Colon (tissue), 2 donors: ENCODE results near the gene OR10D3.
"Not testable (repeated sequence)": the region's sequence is repeated elsewhere in the genome, so short reads cannot be mapped to it uniquely, and the experiment has no call there.

Experiments used
- FAIRE-seq: peaks from 2 replicates; lab custom pipeline; 2012; peaks lifted over from hg19 to GRCh38; lab: Jason Lieb, UNC
- donor health status: control.
- donor health status: control.

The OR10D3 gene, protein sequence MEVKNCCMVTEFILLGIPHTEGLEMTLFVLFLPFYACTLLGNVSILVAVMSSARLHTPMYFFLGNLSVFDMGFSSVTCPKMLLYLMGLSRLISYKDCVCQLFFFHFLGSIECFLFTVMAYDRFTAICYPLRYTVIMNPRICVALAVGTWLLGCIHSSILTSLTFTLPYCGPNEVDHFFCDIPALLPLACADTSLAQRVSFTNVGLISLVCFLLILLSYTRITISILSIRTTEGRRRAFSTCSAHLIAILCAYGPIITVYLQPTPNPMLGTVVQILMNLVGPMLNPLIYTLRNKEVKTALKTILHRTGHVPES

DNA sequence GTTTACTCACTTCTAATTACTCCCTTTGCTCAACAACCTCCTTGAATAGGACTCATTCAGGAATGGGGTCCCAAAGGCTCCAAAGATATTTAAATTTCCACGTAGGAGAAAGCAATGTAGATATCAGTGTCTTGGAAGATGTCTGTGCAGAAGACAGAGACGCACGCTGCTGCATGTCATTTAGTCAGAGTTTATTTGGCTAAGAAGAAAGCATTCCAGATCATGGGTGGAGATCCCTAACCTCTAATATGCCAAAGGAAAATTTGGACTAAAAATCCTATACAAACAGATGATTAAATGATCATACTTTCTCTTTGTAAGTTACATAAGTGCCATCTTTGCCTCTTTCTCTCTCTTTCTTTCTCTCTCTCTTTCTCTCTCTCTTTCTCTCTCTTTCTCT lies at the start of gene OR10D3:
Gene OR10D3, plus strand, starts transcription at position 278 of the 400 bp plus-strand sequence. CDS start 1,925 bp downstream, outside the sequence.
- FAIRE-seq, result no peak

GRCh38 chr11:124143034-124143433 lies 40.1 kb upstream of the OR10D3 start:
- no peak for FAIRE-seq

- no peak for FAIRE-seq
Observed at GRCh38 chr11:124147951-124148350, 35.2 kb upstream of the OR10D3 start.

GRCh38 chr11:124150684-124151083 lies 32.5 kb upstream of the OR10D3 start:
- FAIRE-seq, result no peak

- no peak for FAIRE-seq
Observed at GRCh38 chr11:124152770-124153407, 30.3 kb upstream of the OR10D3 start.

- FAIRE-seq, result no peak
Observed at GRCh38 chr11:124153821-124154220, 29.3 kb upstream of the OR10D3 start.

DNA sequence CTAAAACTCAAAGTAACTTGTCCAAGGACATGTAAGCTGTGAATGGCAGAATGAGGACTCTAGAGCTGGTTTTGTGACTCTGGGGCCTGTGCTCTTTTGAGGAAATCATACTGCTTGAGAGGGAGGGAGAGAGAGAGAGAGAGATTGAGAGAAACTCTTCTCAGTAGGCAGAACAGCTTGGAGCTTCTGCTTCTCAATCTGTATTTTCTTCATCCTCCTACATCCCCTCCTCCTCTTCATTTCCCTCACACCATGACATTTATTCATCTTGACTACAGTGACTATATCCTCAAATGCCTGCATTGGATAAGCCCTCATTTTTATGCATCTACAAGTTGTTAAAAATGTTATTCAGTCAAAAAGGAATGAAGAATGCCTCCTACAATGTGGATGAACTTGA lies 23.7 kb upstream of the OR10D3 start:
- no peak for FAIRE-seq

GRCh38 chr11:124160986-124161385 lies 22.2 kb upstream of the OR10D3 start:
- FAIRE-seq, result no peak

DNA sequence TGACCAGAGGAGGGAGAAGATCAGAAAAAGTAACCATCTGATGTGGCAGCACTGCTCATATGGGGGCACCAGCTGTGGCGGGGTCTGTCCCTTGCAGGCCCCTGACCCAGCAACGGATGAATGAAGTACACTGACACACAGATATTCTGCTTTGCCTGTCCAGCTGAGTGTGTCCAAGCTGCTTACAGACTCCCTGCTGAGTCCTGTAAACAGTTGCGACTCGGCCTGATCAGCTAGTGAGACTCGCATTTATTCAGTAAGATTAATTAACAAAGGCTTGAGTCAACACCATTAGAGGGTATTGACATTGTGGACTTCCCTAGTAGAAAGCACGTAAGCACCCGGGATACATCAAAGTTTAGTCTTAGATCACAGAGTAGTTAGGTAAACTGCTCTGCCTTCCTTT lies 15.3 kb upstream of the OR10D3 start:
- no peak for FAIRE-seq

- no peak for FAIRE-seq
Observed at GRCh38 chr11:124168796-124169195, 14.3 kb upstream of the OR10D3 start.

DNA sequence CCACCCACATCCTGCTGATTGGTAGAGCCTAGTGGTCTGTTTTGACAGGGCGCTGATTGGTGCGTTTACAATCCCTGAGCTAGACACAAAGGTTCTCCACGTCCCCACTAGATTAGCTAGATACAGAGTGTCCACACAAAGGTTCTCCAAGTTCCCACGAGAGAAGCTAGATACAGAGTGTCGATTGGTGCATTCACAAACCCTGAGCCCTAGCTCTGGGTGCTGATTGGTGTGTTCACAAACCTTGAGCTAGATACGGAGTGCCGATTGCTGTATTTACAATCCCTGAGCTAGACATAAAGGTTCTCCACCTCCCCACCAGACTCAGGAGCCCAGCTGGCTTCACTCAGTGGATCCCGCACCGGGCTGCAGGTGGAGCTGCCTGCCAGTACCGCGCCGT lies 12.8 kb upstream of the OR10D3 start:
- FAIRE-seq, result not testable (repeated sequence)

GRCh38 chr11:124170801-124171586 lies 12.2 kb upstream of the OR10D3 start:
- FAIRE-seq, result no peak

GRCh38 chr11:124172101-124172500 lies 11.0 kb upstream of the OR10D3 start:
- no peak for FAIRE-seq

GRCh38 chr11:124172599-124172998 lies 10.5 kb upstream of the OR10D3 start:
- no peak for FAIRE-seq

GRCh38 chr11:124174001-124174583 lies 9.1 kb upstream of the OR10D3 start:
- no peak for FAIRE-seq

GRCh38 chr11:124176925-124177715 lies 6.0 kb upstream of the OR10D3 start:
- no peak for FAIRE-seq

DNA sequence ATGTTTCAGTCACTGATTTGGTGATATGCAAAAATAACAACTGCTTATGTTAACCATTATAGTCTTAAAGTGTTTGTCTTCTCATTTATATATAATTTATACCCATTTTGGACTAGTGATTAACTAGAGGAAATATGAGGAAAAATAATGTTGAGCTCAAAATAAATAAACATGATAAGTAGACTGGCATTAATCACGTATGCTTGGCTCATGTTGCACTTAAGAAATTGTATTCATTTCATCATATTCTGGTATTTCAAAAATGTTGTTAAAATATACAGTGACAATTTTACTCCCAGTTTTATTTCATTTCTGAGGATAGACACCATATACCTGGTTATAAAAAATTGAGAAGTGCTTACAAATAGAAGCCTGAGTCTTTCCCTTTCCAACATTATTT lies 3.8 kb upstream of the OR10D3 start:
- no peak for FAIRE-seq

DNA sequence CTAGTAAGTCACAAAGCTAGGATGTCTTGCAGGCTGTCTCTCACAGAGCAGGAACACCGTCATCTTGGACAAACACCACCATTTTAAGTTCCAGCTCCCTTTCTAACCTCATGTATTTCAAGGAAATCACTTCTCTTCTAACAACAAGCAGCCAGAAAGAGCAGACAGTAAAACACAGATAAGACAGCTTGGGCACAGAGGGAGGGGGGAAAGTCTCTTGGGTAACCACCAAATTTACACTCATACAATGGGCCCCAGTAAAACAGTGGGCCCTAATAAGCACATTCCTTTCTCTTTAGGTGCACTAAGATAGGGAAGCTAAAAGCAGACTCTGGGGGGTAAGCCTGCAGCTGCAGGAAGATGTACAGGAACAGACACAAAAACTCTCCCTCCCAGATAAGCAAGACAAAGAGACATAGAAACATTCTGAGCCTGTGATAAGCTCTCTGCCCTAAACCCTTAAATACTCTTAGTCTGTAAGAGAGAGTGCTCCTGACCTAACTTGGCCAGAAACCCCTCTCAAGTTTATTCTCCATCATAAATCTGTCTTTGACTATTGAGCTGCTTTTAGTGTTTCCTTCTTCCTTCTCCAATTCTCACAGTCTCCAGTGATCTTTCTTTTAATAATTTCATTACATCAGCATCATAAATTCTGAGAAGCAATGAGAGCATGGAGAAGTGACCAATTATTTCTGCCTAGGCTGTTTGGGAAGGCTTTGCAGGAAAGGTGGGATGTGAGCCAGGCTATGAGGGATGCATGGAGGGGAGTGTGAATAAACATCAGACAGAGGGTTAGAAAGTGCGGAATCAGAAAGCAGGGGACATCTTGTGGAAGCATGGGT lies 7.4 kb downstream of the OR10D3 start:
- no peak for FAIRE-seq

GRCh38 chr11:124193221-124194010 lies 10.3 kb downstream of the OR10D3 start:
- FAIRE-seq, result no peak
